ENCODE results near the gene SOS1. TPM values are rescaled to one million over a fixed set of nuclear protein-coding genes. Genes with fewer than 3 reads are reported as not detected.
A peak's percentile ranks its signal among the peaks of the same experiment; 100 is the strongest.

The SOS1 gene
- total and polyA plus RNA-seq, 2 of the 13 experiments (the other 11 are each of a cell fraction or from before 2014, with no cell fraction given), result 20.8 to 60.4 TPM

DNA sequence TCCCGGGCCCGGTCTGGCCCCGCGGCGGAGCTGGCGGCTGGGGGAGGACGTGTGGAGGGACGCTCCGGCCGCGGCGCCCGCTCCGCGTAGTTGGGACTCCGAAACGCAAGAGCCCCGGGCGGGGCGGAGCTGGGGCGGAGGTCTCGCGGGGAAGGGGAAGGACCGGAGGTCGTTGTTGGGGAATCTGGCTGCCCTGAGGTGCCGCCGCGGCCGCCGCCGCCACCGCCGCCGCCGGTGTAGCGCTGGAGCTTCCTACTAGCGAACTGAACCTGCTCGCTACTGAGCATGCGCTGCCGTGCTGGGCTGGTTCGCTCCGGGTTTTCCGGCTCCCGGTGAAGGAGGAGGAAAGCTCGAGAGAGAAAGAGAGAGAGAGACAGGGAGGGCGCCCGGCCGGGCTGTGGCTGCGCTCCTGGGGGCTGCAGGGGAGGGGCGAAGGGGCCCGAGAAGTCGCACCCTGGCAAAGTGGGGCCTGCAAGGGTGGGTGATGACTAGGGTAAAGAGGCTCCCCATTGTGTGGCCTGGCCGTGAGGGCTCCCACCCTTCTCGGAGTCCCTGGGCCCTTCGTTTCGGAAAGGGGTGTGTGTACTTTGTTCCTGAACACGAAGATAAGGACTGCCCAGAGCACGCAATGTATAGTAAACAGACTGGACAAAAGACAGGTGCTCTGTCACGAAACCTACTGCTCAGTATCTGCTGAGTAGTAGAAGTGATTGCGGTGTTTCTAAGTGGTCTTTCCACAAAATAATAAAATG lies at the start of gene SOS1 (continued):
- TF ChIP-seq SSRP1 (CRISPR knock-in tag; IDR thresholded peaks at IDR 0.05) (0 out of 2 replicates have a peak, but pooled peaks have one; percentile 74), ZNF746 (CRISPR knock-in tag; IDR thresholded peaks at IDR 0.05) (peak; percentile 66), JUN (CRISPR knock-in tag; IDR thresholded peaks at IDR 0.05) (no peak; the same call in 1 of the 2 replicates), ATF5 (CRISPR knock-in tag; IDR thresholded peaks at IDR 0.05; ENCODE audit: low read depth) (peak; percentile 77; the same call in 1 of the 2 replicates), ZMAT5 (CRISPR knock-in tag; IDR thresholded peaks at IDR 0.05; ENCODE audit: borderline replicate concordance, low read depth) (no peak), ZNF577 (CRISPR knock-in tag; IDR thresholded peaks at IDR 0.05; ENCODE audit: borderline replicate concordance, low read depth) (no peak), ZNF883 (CRISPR knock-in tag; IDR thresholded peaks at IDR 0.05; ENCODE audit: not compliant biosample characterization) (peak; percentile 78), ZNF776 (CRISPR knock-in tag; IDR thresholded peaks at IDR 0.05) (no peak), SIN3A (IDR thresholded peaks at IDR 0.05; ENCODE audit: borderline replicate concordance, low read depth, low read length) (no peak; the same call in none of the 2 replicates), EEA1 (CRISPR knock-in tag; IDR thresholded peaks at IDR 0.05; ENCODE audit: borderline replicate concordance) (peak; percentile 50; the same call in 1 of the 2 replicates), ZC3H13 (CRISPR knock-in tag; IDR thresholded peaks at IDR 0.05) (no peak)
- TF ChIP-seq, protein P1, sequence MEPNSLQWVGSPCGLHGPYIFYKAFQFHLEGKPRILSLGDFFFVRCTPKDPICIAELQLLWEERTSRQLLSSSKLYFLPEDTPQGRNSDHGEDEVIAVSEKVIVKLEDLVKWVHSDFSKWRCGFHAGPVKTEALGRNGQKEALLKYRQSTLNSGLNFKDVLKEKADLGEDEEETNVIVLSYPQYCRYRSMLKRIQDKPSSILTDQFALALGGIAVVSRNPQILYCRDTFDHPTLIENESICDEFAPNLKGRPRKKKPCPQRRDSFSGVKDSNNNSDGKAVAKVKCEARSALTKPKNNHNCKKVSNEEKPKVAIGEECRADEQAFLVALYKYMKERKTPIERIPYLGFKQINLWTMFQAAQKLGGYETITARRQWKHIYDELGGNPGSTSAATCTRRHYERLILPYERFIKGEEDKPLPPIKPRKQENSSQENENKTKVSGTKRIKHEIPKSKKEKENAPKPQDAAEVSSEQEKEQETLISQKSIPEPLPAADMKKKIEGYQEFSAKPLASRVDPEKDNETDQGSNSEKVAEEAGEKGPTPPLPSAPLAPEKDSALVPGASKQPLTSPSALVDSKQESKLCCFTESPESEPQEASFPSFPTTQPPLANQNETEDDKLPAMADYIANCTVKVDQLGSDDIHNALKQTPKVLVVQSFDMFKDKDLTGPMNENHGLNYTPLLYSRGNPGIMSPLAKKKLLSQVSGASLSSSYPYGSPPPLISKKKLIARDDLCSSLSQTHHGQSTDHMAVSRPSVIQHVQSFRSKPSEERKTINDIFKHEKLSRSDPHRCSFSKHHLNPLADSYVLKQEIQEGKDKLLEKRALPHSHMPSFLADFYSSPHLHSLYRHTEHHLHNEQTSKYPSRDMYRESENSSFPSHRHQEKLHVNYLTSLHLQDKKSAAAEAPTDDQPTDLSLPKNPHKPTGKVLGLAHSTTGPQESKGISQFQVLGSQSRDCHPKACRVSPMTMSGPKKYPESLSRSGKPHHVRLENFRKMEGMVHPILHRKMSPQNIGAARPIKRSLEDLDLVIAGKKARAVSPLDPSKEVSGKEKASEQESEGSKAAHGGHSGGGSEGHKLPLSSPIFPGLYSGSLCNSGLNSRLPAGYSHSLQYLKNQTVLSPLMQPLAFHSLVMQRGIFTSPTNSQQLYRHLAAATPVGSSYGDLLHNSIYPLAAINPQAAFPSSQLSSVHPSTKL (CRISPR knock-in tag; IDR thresholded peaks at IDR 0.05), result peak; percentile 75
- TF ChIP-seq, protein P2, sequence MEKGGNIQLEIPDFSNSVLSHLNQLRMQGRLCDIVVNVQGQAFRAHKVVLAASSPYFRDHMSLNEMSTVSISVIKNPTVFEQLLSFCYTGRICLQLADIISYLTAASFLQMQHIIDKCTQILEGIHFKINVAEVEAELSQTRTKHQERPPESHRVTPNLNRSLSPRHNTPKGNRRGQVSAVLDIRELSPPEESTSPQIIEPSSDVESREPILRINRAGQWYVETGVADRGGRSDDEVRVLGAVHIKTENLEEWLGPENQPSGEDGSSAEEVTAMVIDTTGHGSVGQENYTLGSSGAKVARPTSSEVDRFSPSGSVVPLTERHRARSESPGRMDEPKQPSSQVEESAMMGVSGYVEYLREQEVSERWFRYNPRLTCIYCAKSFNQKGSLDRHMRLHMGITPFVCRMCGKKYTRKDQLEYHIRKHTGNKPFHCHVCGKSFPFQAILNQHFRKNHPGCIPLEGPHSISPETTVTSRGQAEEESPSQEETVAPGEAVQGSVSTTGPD (CRISPR knock-in tag; IDR thresholded peaks at IDR 0.05), result no peak
- TF ChIP-seq, protein P3, sequence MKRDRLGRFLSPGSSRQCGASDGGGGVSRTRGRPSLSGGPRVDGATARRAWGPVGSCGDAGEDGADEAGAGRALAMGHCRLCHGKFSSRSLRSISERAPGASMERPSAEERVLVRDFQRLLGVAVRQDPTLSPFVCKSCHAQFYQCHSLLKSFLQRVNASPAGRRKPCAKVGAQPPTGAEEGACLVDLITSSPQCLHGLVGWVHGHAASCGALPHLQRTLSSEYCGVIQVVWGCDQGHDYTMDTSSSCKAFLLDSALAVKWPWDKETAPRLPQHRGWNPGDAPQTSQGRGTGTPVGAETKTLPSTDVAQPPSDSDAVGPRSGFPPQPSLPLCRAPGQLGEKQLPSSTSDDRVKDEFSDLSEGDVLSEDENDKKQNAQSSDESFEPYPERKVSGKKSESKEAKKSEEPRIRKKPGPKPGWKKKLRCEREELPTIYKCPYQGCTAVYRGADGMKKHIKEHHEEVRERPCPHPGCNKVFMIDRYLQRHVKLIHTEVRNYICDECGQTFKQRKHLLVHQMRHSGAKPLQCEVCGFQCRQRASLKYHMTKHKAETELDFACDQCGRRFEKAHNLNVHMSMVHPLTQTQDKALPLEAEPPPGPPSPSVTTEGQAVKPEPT (CRISPR knock-in tag; IDR thresholded peaks at IDR 0.05; ENCODE audit: low read depth), result peak; percentile 72

Data from HepG2 (cell line).